ENCODE results near the gene PPDPF. TPM values are rescaled to one million over a fixed set of nuclear protein-coding genes. Genes with fewer than 3 reads are reported as not detected.

PPDPF gene
- total RNA-seq, 1 donor from 2014 or later, result 257 TPM

GRCh38 chr20:63517376-63518309 lies 2.9 kb upstream of the PPDPF start:
- peak; percentile 60 for DNase-seq (ENCODE audit: low spot score)
- intact Hi-C loops (cut with DNase I), result no loop called here
- no peak for ATAC-seq

DNA sequence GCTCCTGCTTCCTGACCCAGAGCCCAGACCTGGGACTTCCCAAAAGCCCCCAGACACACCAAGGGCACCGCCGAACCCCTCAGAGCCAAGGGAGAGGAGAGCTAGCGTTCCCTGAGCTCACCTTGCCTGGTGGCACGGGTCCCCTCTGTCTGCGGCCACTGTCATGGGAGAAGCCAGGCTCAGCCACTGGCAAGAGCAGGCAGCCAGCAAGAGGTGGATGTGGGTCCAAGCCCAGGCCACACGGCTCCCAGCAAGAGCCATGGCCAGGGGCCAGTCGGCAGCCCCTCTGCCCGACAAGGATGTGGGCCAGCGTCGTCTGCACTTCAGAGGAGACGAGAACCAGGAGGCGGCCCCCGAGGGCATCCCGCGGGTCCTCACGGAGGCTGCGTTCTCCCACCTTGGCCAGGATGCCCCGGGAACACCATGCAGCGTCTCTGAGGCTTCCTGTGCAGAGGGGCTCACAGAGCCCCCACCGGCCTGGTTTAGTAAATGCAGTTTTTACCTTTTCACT lies 2.2 kb upstream of the PPDPF start:
- DNase-seq (ENCODE audit: low spot score) (peak; percentile 57), ATAC-seq (no peak)
- intact Hi-C loops (cut with DNase I), result no loop called here

DNA sequence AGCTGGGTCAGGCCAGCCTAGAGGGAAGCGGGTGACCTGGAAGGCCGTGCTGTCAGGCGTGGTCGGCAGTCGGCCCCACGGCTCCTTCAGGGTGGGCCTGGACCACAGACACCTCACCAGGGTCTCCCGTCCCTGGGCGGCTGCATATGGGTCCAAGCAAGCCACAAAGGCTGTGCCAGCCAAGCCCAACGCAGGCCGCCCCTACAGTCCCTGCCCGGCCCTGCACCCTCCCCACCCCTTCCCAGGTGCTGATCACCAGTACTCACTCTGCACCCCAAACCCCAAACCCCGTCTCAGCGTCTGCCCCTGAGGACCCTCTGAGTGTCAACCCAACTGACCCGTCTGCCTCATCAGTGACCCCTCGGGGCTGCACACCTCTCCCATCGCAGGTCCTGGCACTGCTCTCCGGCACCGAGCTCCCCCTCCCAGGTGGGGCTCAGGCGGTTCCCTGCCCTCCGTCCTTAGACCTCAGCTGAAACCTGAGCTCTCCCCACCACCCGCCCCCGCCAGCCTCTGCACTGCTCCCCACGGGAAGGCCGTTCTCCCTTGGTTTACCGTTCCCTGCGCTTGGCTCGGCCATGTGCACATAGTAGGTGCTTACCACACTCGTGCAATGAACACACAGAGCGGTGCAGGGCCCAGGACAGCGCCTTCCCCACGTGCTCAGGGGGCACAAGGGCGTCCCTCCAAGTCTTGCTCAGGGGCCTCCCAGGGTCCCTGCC lies 1.5 kb upstream of the PPDPF start:
- ATAC-seq (no peak), DNase-seq (ENCODE audit: low spot score) (peak; percentile 66)
- intact Hi-C loops (cut with DNase I), result no loop called here

DNA sequence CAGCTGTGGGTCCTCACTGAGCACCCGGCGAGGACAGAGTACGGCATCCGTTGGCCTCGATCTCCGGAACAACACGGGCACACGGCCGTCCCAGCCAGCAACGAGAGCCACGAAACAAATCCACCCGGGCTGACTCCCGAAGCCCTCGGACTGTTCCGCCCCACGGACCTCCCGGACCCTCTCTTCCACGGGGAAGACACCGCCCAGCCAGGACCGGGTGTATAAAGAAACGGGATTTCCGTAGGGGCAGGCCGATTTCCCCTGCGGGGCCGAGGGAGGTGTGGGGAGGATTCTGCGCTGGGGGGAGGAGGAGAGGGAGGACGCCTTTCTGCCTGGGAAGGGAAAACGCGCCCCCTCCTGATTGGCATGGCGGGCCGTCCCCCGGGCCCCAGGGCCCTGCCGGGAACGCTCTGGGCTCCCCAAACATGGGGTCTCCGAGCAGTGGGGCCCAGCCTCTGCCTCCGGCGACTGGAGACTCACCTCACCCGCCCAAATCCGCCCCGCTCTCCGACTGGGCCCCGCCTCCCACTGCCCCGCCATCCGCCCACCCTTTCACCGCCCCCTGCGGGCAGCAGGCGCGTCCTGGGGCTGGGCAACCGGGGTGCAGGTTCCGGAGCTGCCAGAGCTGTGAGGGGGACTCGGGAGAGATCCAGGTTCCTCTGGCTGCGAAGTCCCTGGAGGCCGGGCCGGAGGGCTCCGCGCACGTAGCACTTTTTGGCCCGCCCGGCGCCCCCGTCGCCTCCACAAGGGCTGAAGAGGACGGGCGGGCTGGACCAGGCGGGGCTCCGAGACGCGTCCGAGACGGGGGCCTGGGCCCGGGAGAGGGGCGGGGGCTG lies 679 bp upstream of the PPDPF start:
- ATAC-seq (peak; percentile 58), DNase-seq (ENCODE audit: low spot score) (peak; percentile 88)
- intact Hi-C loops (cut with DNase I), result no loop called here

DNA sequence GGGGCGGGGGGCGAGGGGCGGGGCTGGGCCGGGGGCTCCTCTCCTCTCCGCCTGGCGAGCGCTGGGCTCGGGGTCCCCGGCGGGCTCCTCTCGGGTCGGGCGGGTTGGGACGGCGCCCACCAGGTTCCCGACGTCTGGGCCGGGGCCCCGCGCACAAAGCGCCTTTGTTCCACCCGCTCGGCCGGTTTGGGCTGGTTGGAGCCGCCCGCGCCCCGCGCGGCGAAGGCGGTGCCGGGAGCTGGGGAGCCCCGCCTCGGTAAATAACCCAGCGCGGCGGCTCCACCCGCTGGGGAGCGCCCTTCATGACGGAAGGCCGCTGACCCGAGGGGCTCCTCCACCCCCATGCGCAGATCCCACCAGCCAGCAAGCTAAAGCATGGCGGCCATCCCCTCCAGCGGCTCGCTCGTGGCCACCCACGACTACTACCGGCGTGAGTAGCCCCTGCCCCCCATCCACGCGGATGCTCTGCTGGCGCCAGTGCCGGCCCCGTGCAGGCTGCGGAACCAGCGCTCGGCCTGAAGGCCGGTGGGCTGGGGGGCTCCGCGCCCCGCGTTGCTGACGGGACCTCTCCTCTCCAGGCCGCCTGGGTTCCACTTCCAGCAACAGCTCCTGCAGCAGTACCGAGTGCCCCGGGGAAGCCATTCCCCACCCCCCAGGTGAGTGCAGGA lies 503 bp downstream of the PPDPF start:
- peak; percentile 93 for DNase-seq (ENCODE audit: low spot score)
- peak; percentile 81 for ATAC-seq
- intact Hi-C loops (cut with DNase I), result no loop called here

DNA sequence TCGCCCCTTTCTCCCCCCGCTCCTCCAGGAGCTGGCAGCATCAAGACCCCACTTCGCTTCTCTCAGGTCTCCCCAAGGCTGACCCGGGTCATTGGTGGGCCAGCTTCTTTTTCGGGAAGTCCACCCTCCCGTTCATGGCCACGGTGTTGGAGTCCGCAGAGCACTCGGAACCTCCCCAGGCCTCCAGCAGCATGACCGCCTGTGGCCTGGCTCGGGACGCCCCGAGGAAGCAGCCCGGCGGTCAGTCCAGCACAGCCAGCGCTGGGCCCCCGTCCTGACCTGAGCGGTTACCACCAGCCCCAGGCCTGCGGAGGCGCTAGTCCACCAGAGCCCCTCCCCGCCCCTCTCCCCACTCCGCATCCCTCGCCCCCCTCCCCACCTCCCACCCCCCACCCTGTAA lies 1.0 kb downstream of the PPDPF start:
- DNase-seq (ENCODE audit: low spot score) (peak; percentile 69), ATAC-seq (no peak)
- intact Hi-C loops (cut with DNase I), result no loop called here

GRCh38 chr20:63522091-63522868 lies 1.7 kb downstream of the PPDPF start:
- intact Hi-C loops (cut with DNase I), result no loop called here
- DNase-seq (ENCODE audit: low spot score) (peak; percentile 59), ATAC-seq (no peak)

DNA sequence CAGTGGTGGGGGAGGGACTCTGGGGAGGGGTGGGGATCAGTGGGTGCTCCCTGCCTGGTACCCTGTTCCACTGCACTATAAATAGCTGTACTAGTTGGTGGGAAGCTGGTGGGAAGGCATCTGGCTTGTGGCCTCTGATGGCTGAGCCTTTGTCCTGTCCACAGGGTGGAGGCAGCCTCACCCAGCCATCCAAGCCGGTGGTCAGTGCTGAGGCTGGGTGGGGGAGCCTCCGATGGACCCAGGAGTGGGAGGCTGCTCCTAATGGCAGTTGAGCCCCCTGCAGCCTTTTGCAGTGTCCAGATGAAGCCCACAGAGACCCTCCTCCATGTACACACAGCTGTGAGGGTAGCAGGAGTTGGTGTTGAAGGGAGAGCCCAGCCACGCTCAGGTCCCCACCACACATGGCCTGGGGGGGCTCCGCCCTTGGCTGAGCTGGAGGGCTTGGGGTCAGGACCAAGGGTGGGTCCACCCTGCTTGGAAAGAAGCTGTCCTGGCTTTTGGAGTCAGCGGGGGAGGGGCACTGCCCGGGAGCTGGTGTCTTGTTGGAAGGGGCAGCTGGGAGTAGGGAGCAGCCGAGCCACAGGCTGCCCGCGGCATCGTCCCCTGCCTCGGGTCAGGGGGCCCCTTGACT lies 2.5 kb downstream of the PPDPF start:
- ATAC-seq, result no peak
- DNase-seq (ENCODE audit: low spot score), result peak; percentile 63
- intact Hi-C loops (cut with DNase I), result no loop called here

- no peak for ATAC-seq
- intact Hi-C loops (cut with DNase I), result no loop called here
- DNase-seq (ENCODE audit: low spot score), result no peak
Observed at GRCh38 chr20:63525185-63525584, 4.6 kb downstream of the PPDPF start.

DNA sequence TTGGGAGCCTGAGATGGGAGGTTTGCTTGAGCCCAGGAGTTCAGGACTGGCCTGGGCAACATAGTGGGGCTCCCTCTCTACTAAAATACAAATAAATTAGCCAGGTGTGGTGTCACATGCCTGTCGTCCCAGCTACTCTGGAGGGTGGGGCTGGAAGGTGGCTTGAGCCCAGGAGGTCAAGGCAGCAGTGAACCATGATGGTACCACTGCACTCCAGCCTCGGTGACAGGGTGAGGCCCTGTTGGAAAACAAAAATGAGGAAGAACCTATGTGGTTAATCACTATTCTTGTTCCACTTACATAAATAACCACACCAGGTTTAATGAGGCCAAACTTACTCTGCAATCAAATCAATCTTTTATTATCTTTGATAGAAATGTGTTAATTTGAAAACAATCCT lies 5.4 kb downstream of the PPDPF start:
- DNase-seq (ENCODE audit: low spot score) (no peak), ATAC-seq (no peak)
- intact Hi-C loops (cut with DNase I), result no loop called here

DNA sequence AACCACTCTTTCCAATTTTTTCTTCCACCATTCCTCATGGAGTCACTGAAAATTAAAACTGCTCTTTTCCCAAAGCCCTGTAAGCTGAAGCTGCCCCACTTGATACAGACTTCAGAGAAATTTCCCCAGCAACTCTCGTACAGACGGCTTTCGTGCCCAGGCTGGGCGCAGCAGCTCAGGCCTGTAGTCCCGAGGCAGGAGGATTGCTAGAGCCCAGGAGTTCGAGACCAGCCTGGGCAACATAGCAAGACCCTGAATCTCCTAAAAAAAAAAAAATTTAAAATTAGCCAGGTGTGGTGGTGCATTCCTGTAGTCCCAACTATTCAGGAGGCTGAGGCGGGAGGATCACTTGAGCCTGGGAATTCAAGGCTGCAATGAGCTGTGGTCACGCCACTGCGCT lies 6.6 kb downstream of the PPDPF start:
- DNase-seq (ENCODE audit: low spot score), result no peak
- ATAC-seq, result no peak

DNA sequence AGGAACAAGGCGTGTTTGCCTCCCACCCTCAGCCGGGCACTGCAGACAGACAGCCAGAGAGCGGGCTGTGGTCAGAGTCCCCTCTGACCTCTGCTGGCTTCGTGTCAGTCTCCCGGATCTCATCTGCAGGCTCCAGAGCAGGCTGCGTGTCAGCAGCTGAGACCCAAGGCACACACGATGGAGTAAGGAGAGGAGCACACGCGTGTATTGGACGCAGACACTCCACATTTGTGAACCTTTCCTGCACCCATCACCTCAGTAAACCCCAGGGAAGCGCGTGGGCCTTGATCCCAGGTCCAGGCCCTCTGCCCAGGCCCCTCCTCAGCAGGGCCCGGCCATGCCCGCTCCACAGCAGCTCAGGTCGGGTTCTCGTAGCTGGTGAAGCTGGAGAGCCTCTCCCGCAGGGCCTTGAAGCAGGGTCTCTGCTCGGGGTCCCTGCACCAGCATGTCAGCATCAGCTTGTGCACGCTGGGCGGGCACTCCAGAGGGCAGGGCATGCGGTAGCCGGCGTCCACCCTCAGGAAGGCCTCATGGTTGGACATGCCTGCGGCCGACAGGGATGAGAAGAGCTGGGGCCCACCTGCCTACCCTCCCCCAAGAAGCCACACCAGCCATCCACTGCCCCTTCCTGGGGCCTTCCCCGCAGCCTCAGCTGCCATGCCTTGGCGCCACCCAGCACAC lies 8.8 kb downstream of the PPDPF start:
- intact Hi-C loops (cut with DNase I), result no loop called here
- DNase-seq (ENCODE audit: low spot score), result peak; percentile 55

More for the DNA sequence above, 6.6 kb downstream of the PPDPF start:
- intact Hi-C loops (cut with DNase I), result no loop called here

GRCh38 chr20:63529861-63530787 lies 9.6 kb downstream of the PPDPF start:
- no peak for ATAC-seq
- intact Hi-C loops (cut with DNase I), result loop anchor here (10.0 kb wide), 1 partner anchor 335 kb away; the partner anchor contains the start of genes ABHD16B and TPD52L2

More for the DNA sequence above, 8.8 kb downstream of the PPDPF start:
- no peak for ATAC-seq

GRCh38 chr20:63530788-63531160 lies 10.2 kb downstream of the PPDPF start:
- DNase-seq (ENCODE audit: low spot score) (no peak), ATAC-seq (no peak)
- intact Hi-C loops (cut with DNase I), result loop anchor here (10.0 kb wide), 1 partner anchor 334 kb away; the partner anchor contains the start of genes ABHD16B and TPD52L2

More at GRCh38 chr20:63529861-63530787, 9.6 kb downstream of the PPDPF start:
- DNase-seq (ENCODE audit: low spot score), result peak; percentile 59

DNA sequence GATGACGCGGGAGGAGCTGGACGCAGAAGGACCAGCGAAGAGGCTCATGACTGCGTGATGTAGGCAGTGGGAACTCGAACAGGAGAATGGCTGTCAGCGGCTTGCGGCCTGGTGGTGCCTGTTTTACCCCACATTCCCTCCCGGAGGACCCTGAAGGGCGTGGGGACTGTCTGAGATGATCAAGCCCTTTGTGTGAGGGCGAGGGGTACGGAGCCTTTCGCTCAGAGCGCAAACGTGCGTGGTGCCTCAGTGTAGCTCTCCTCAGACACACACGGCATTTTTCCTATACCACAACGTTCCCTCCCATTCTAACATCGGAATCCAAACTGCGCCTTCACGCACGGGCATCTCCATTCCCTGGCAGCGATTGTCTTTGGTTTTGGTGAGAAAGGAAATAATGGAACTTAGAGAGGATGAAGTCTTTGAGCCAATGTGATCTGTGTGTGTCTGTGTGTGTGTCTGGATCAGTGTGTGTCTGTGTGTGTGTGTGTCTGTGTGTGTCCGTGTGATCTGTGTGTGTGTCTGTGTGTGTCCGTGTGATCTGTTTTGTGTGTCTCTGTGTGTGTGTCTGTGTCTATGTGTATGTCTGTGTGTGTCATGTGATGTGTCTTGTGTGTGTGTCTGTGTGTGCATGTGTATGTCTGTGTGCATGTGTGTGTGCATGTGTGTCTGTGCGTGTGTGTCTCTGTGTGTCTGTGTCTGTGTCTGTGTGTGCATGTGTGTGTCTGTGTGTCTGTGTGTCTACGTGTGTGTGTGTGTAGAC lies 11.3 kb downstream of the PPDPF start:
- ATAC-seq (no peak), DNase-seq (ENCODE audit: low spot score) (no peak)
- intact Hi-C loops (cut with DNase I), result loop anchor here (10.0 kb wide), 1 partner anchor 333 kb away; the partner anchor contains the start of genes ABHD16B and TPD52L2

Measured in sciatic nerve (tissue), 2 donors.